GM18867 (cell line): ENCODE results near the gene CDH13.

Source experiments
- ATAC-seq: cut with Tn5 transposase; IDR thresholded peaks from one replicate; pipeline ENCODE4 v1.9.1; 2021; ENCODE audit warnings: mild to moderate bottlenecking, moderate library complexity; ENCODE audit not compliant: unreplicated experiment

The CDH13 gene

DNA sequence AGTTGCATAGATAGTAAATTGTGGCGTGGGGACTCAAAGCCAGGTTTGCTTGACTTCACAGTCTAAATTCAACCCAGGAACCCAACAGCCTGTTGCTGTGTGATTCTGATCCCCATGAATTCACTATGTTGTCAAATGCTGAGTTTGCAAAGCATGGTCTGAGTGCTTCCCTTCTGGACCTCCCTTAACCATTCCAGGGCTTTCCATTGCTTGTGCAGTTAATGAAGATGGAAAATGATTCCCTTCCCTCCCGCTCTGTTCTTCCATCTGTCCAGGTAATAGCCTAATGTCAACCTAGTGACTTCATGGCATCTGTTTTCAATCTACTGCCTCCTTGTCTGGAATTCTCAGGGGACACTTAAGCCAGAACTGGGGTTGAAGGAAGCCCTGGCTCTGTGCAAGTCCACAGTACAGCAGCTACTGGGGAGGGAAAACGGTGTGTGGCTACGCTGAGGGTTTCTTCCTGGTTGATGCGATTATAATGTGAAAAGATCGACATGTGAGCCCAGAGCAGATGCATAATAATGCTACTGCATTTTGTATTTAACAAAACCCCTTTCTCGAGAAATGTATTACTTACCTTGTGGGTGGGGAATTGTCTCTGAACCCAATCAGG lies 206.7 kb downstream of the CDH13 start:
- ATAC-seq: no peak

DNA sequence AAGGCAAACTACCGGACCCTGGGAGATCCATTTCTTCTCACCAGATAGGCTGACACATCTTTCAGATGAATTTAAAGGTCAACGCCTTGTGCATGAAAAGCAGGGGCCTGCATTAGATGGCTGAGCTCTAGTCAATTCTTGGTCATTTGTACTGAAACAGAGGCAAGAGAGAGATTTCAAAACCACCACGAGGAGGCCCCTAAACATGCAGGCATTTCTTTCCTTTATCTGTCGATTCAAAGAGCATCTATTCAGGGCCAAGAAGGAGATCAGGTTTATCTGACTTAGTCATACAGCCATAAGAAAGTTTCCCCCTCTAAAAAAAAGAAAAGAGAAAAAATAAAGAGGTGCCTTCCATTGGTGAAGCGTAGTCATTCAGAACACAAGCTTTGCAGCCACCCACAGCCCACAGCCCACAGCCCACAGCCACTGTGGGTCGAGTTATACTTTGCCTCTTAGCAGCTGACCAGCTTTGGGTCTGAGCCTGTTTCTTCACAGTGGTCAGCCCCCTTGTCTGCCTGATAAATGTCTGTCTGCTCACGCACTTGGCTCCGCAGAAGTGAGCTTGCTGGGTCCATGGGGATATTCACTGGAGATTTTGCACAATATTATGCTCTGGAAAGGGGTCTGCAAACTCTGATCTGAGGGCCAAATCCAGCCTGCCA lies 207.5 kb downstream of the CDH13 start:
- no peak for ATAC-seq

DNA sequence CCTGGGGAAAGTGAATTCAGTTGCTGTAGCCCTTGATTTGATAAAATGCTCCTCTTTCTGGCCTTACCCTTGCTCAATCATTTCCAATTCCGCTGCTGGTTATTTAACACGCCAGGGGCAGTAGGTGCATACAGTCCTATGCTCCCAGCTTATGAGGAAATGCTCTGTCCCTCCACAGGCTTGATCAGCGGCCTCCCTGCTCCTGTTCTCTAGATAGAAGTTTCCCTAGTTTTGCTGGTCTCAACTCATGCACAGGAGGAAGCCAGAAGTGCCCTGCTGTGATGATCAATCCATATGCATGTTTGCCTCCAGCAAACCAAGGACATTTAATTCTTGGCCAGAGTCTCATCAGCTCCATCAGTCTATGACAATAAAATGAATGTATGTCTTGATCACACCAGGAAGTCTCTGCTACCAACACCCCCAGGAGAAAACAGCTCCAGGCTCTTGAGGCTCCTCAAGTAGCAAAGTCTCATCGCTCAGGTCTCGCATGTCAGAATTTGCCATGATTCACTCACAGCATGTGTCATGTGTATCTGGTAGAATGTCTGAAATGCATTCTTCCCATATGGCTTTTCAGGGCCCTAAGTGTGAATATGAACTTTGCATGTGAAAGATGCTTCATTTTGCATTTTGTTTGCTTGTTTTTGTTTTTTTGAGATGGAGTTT lies 208.9 kb downstream of the CDH13 start:
- no peak for ATAC-seq

DNA sequence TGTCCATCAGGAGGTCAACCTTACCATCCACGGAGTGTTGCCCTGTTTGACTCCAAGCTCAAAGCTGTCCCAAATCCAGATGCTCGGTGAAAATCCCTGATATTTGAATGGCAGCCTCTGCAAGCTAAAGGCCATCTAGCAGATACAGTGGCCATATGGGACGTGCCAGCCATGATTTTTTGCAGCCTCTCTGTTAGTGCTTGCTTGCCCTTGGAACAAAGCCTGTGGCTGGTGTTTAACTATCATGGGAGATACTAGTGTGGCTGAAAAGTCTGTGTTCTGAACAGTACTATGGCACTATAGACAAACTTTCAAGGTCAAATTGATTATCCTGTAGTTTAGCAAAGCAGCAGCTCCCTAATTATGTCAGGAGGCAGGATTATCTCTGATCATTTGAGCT lies 214.3 kb downstream of the CDH13 start:
- no peak for ATAC-seq

GRCh38 chr16:82843606-82844271 lies 217.0 kb downstream of the CDH13 start:
- ATAC-seq: no peak

- ATAC-seq: no peak
Observed at GRCh38 chr16:82845116-82845515, 218.3 kb downstream of the CDH13 start.

DNA sequence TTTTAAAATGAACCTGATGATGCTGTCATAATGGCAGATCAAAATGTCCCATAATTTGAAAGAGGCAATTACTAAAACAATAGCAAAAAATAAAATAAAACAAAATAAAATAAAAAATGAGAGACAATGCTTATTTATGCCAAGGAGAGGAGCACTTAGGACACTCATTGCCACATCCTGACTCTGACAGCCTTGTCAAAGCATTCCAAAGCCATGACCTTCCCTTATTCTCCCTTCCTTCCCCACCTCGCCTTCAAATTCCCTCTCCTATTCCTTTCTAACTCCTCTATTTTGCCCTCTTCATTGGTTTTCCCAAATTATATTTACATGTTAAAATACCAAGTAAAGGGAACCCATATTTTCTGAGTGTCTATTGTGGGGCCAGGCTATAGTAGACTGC lies 220.0 kb downstream of the CDH13 start:
- ATAC-seq: no peak

GRCh38 chr16:82848013-82848412 lies 221.2 kb downstream of the CDH13 start:
- no peak for ATAC-seq

GRCh38 chr16:82852388-82853008 lies 225.7 kb downstream of the CDH13 start:
- no peak for ATAC-seq

DNA sequence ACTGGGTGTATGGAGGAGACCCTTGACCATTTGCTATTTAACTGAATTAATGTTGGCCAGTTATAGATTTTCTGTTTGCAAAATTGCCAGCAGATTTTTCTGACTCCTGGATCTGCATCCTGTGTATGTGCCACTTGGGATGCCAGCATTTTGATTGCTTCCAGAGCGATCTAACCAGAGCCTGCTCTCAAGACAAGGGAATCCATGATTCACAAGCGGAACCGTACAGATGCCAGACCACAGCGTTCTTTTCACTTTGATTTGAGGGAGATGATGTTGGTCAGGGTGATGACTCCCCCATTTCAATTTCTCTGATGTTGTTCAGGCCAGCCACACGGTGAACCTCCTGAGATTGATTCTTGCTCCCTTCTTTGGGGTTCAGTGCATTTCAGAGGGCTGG lies 228.7 kb downstream of the CDH13 start:
- no peak for ATAC-seq

- ATAC-seq: no peak
Observed at GRCh38 chr16:82857693-82858365, 231.1 kb downstream of the CDH13 start.

GRCh38 chr16:82859662-82860061 lies 232.9 kb downstream of the CDH13 start:
- ATAC-seq: no peak

DNA sequence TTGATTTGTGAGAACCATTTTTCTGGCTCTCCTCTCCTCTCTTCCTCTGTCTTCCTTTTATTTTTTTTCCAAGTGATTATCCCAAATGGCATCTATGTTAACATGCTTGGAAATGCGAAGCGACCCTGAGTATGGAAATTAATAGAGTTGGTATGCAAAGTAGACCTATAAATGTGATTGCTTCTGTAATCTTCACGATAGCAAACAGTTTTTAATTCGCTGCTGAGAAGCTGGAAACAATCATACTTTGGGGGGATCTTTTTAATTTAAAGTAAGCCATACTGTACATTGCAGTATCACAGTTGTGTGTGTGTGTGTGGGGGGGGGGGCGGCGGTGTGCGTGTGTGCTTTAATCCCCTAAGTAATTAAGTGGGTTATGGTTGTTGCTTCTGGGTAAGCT lies 233.3 kb downstream of the CDH13 start:
- ATAC-seq: no peak

DNA sequence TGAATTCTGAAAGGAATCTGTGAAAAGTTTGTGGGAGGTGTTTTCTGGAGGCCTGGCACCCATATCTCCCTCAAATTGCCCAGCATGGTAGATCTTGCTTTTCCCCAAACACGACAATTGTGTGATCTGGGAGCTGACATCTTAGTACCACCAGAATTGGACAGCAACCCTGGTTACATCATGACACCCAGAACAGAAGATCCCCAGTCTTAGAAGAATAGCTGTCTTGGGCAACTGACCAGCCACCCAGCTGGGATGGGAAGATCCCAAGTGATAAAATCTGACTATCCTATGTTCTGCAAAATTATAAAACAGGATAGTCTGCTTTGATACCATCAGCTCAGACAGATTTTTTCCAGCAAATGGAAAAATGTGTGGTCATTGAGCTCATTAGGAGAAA lies 235.3 kb downstream of the CDH13 start:
- ATAC-seq: no peak

- no peak for ATAC-seq
Observed at GRCh38 chr16:82864332-82865040, 237.7 kb downstream of the CDH13 start.

GRCh38 chr16:82865412-82865811 lies 238.6 kb downstream of the CDH13 start:
- no peak for ATAC-seq

- ATAC-seq: no peak
Observed at GRCh38 chr16:82867485-82867884, 240.7 kb downstream of the CDH13 start.

GRCh38 chr16:82874271-82874670 lies 247.5 kb downstream of the CDH13 start:
- no peak for ATAC-seq

DNA sequence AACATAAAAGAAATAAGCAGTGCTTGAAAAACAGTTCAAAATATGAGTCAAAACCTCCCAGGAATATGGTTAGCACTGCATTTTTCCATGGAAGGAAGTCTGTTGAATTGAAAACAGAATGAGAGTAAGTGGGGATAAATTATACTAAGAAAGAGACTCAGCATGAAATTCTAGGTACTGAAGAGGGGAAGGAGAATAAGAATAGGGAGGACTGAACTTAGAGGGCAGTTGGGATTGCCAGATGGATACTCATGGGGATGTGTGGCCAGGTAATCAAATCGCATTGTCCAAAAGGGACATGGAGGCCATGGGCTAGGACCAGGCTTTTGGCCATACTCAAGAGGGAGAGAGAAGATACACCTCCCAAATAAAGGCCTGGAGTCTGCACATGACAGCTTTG lies 247.9 kb downstream of the CDH13 start:
- no peak for ATAC-seq

GRCh38 chr16:82876951-82877350 lies 250.2 kb downstream of the CDH13 start:
- ATAC-seq: no peak
